ENCODE measurements around the gene TIMP3. TPM values are rescaled to one million over a fixed set of nuclear protein-coding genes. Genes with fewer than 3 reads are reported as not detected.

TIMP3 gene
- total and polyA plus RNA-seq, 2 of the 4 experiments (the other 2 are of a cell fraction), result 98.8 to 179 TPM

- Histone ChIP-seq H3K4me2 (ENCODE audit: low read depth, low read length) (no peak overlapping the region), H3K9me3 (ENCODE audit: control insufficient read depth, insufficient read depth, low read length) (no peaks in the 10 kb centered on the region), H3K9me1 (ENCODE audit: insufficient read depth, low read length) (0 out of 2 replicates have a peak, but pooled peaks cover 3% of the 10 kb centered on the region), H3K79me1 (ENCODE audit: low read depth in 1 of 2, low read length in 2 of 2) (peaks cover under 1 to 1% of the 10 kb centered on the region in 2 experiments; a peak in 2 of 4 replicates), H2BK15ac (ENCODE audit: low read depth, low read length) (peak overlapping the region; percentile 61; the same call in 2 of the 3 replicates), H2BK120ac (ENCODE audit: low read depth, low read length) (peak overlapping the region; percentile 92), H3K27me3 (ENCODE audit: control insufficient read depth, insufficient read depth, low read length) (no peaks in the 10 kb centered on the region), H4K91ac (ENCODE audit: insufficient read depth, low read depth, low read length) (peak overlapping the region; percentile 76), H4K20me1 (ENCODE audit: insufficient read depth, low read length) (peaks cover 5% of the 10 kb centered on the region), H3K23ac (ENCODE audit: low read depth, low read length) (peak overlapping the region; percentile 20; the same call in 1 of the 2 replicates), H3K18ac (ENCODE audit: low read depth, low read length) (peak overlapping the region; percentile 11; the same call in 1 of the 2 replicates), H2AK5ac (ENCODE audit: low read depth, low read length) (peak overlapping the region; percentile 72), H3K56ac (ENCODE audit: extremely low read depth, insufficient read depth, low read length) (no peak overlapping the region), H3K9ac (ENCODE audit: low read depth, low read length) (no peak overlapping the region), H3K14ac (replicated peaks; ENCODE audit: low read depth, low read length) (0 out of 2 replicates have a peak overlapping the region, but pooled peaks have one; percentile 41), H2AFZ (replicated peaks; ENCODE audit: low read length, poor library complexity) (peak overlapping the region; percentile 89), H2BK20ac (ENCODE audit: low read depth, low read length) (peak overlapping the region; percentile 86), H2BK5ac (ENCODE audit: low read depth, low read length, poor library complexity, severe bottlenecking) (peak overlapping the region; percentile 18), H3K27ac (ENCODE audit: insufficient read depth, low read length) (peak overlapping the region; percentile 9), H3K36me3 (ENCODE audit: control insufficient read depth, insufficient read depth, low read length) (no peaks in the 10 kb centered on the region), H4K5ac (ENCODE audit: low read depth, low read length) (peak overlapping the region; percentile 25; the same call in 1 of the 2 replicates), H2AK9ac (replicated peaks; ENCODE audit: low read depth, low read length, poor library complexity) (peak overlapping the region; percentile 87), H4K8ac (ENCODE audit: low read depth in 2 of 2, low read length in 2 of 2) (peak overlapping the region; percentile 10 to 88), H3K4me1 (ENCODE audit: control insufficient read depth, insufficient read depth, low read length) (peaks cover 10% of the 10 kb centered on the region), H3K4me3 (ENCODE audit: insufficient read depth, low read depth, low read length) (no peak overlapping the region), H3K4ac (ENCODE audit: low read depth, low read length) (peak overlapping the region; percentile 88)
- ChIA-PET POLR2A (ENCODE audit: unreplicated experiment) (no interaction called here), CTCF (interaction anchor here (0.6 to 5.9 kb wide), 40 partner anchors 10 to 384 kb away, joined by 3 to 54 read pairs (median 4); no protein-coding TSS in a partner anchor)
- in situ Hi-C loops (cut with MboI; ENCODE audit: low sequenced_read_pairs), result loop anchor here (5.0 kb wide), 2 partner anchors 145 to 270 kb away; no protein-coding TSS in a partner anchor
- WGBS, 2 experiments (ENCODE audit: extremely low coverage in 2 of 2, insufficient read length in 1 of 2), result no CpG with 5 or more reads among the region's 17 CpGs
- BruUV-seq (replicated peaks), result no TSS peak
- TF ChIP-seq CHD1 (IDR thresholded peaks at IDR 0.05; ENCODE audit: low read depth, low read length) (no peak), RAD21 (IDR thresholded peaks at IDR 0.05; ENCODE audit: low read length) (peak; percentile 98), RCOR1 (IDR thresholded peaks at IDR 0.05; ENCODE audit: insufficient replicate concordance, low read length) (no peak), CEBPB (IDR thresholded peaks at IDR 0.05; ENCODE audit: low read depth, low read length) (no peak), RFX5 (IDR thresholded peaks at IDR 0.05; ENCODE audit: low read depth, low read length) (no peak), BHLHE40 (IDR thresholded peaks at IDR 0.05; ENCODE audit: low read depth, low read length) (0 out of 2 replicates have a peak, but pooled peaks have one; percentile 18), SMC3 (IDR thresholded peaks at IDR 0.05; ENCODE audit: low read depth, low read length) (peak; percentile 97), MAZ (IDR thresholded peaks at IDR 0.05; ENCODE audit: borderline replicate concordance, low read depth, low read length) (peak; percentile 85), POLR2A (IDR thresholded peaks at IDR 0.05; ENCODE audit: low read depth, low read length) (0 out of 2 replicates have a peak, but pooled peaks have one; percentile 52), CTCF (conservative IDR thresholded peaks at IDR 0.05; ENCODE audit: low read depth, low read length) (peak; percentile 95), FOS (IDR thresholded peaks at IDR 0.05; ENCODE audit: low read depth, low read length) (no peak)
- intact Hi-C loops (cut with micrococcal nuclease), result loop anchor here (1.0 to 5.0 kb wide), 5 partner anchors 80 to 322 kb away; partner anchors contain the start of gene FBXO7
- DNase-seq, result peak; percentile 83
- ATAC-seq (ENCODE audit: low read depth), result peak; percentile 55
- dilution Hi-C loops (cut with HindIII; ENCODE audit: low sequenced_read_pairs, unreplicated experiment), result no loop called here
These were observed 4.5 kb upstream of the TIMP3 start for GRCh38 chr22:32796865-32797573.

All from IMR-90 (cell line).